ENCODE results near the gene YPEL2.

- TF ChIP-seq CTCF (optimal IDR thresholded peaks at IDR 0.05 in 1 of 3, IDR thresholded peaks at IDR 0.05 in 1 of 3, conservative IDR thresholded peaks at IDR 0.05 in 1 of 3; ENCODE audit: extremely low read depth in 1 of 3, insufficient read depth in 2 of 3, low read length in 3 of 3) (no peak), EZH2 (IDR thresholded peaks at IDR 0.05; ENCODE audit: low read length) (peak; percentile 7)
These were observed 1.4 kb downstream of the YPEL2 start for GRCh38 chr17:59332749-59333377.

Data from keratinocyte (primary cell).